HG02840 (cell line): ENCODE results near the gene UBR4.

Experiments used
- ATAC-seq: cut with Tn5 transposase; IDR thresholded peaks from one replicate; pipeline ENCODE4 v1.9.1; 2021; ENCODE audit warnings: mild to moderate bottlenecking, moderate library complexity, moderate number of reproducible peaks; ENCODE audit not compliant: unreplicated experiment, low FRiP score

UBR4 gene

DNA sequence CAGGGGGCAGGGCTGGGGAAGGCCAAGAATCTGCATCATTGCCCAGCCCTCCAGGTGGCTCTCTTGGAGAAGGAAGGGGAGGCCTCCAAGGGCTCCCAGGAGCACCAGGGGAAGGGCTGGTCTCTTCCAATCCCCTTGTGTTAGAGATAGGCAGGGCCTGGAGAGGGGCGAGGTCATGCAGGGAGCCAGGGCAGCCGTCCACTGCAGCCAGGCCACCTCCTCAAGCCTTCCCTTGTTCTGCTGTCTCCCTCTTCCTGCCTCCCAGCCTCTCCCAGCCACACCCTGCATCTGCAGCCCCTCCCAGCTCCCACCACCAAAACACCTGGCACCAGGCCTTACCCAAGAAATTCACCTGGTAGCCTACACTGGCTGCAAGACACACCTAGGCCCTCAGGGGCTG lies 148.3 kb downstream of the UBR4 start:
- ATAC-seq = no peak

GRCh38 chr1:19061343-19061742 lies 148.7 kb downstream of the UBR4 start:
- no peak for ATAC-seq

- ATAC-seq = no peak
Observed at GRCh38 chr1:19059773-19060172, 150.3 kb downstream of the UBR4 start.

- no peak for ATAC-seq
Observed at GRCh38 chr1:19058476-19058797, 151.6 kb downstream of the UBR4 start.

DNA sequence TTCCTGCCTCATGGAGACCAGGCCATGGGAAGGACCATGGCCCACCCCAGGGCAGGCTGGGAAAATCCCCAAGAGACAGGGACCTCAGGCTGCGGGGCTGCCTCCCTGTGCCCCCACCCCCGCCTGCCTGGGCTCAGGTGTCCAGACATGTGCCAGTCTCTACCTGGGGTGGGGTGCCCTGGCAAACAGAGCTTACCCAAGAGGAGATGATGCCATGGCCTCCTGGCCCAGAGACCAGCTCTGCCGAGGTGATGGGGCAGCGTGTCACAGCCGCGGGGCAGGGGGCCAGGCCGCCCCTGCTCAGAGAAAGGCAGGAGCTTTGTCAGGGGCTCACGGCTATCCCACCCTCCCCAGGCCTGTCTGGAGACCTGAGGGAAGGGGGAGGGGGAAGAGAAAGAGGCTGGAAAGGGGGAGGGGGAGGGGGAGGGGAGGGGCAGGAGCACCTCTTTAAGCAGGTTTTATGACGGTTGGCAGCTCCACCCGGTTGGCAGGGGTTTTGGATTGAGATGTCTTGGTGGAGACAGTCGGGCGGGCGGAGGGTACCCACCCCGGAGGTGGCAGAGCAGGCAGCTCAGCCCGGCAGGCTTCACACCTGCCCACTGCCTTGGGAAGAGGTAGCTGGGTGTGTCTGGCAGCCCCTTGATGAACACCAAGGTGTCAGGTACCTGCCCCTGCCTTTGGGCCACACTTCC lies 152.1 kb downstream of the UBR4 start:
- ATAC-seq = no peak

- ATAC-seq = no peak
Observed at GRCh38 chr1:19057182-19057779, 152.8 kb downstream of the UBR4 start.

GRCh38 chr1:19055701-19056100 lies 154.4 kb downstream of the UBR4 start:
- ATAC-seq = no peak

- no peak for ATAC-seq
Observed at GRCh38 chr1:19055001-19055400, 155.1 kb downstream of the UBR4 start.

- no peak for ATAC-seq
Observed at GRCh38 chr1:19054216-19054615, 155.8 kb downstream of the UBR4 start.

DNA sequence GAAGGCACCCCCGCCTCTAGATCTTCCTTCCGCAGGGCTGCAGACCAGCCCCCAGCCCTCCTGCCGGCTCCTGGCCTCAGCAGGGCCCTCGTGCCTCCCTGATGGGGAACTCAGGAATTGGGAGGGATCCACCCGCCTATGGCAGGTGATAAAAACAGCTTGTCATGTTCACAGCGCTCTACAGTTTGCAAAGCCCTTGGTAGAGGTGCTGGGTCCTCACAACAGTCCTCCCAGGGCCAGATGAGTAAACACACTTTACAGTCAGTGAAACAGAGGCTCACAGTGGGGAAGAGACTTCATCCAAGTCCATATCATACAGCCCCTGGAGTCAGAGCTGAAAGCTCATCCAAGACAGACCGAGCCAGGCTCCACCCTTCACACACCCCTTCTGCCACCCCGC lies 156.6 kb downstream of the UBR4 start:
- ATAC-seq = no peak

- ATAC-seq = no peak
Observed at GRCh38 chr1:19049798-19050197, 160.3 kb downstream of the UBR4 start.

GRCh38 chr1:19049128-19049768 lies 160.8 kb downstream of the UBR4 start:
- ATAC-seq = no peak

DNA sequence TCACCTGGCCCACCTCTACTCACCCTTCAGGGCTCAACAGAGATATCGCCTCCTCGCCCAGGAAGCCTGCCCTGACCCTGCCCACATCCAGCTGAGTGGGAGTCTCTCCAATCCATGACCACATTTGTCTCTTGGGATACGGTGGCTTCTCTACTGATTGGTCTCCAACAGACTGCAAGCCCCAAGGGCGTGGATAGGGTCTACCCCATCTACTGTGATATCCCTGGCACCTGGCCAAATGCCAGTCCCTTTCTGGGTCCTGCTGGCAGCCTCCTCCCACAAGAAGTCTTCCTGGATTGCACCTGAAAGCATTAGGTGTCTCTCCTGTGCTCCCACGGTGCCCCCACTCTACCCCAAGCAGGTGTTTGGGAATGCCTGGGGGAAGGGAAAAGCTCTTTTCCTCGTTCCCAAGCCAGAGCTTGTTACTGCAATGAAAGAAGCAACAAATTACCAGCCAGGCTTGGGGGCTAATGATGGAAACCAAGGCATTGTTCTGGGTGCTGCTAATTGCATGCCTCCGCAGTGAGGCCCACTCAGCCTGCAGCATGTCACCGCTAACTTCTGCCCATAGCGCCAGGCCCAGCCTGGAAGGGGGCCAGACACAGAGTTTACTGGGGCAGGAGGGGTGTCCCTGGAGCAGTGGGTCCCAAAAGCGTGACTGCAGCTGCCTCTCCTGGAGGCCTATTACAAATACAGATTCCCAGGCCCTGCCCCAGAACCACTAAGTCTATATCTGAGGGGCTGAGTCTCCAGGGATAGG lies 162.9 kb downstream of the UBR4 start:
- no peak for ATAC-seq

GRCh38 chr1:19045898-19046880 lies 163.9 kb downstream of the UBR4 start:
- ATAC-seq = no peak

DNA sequence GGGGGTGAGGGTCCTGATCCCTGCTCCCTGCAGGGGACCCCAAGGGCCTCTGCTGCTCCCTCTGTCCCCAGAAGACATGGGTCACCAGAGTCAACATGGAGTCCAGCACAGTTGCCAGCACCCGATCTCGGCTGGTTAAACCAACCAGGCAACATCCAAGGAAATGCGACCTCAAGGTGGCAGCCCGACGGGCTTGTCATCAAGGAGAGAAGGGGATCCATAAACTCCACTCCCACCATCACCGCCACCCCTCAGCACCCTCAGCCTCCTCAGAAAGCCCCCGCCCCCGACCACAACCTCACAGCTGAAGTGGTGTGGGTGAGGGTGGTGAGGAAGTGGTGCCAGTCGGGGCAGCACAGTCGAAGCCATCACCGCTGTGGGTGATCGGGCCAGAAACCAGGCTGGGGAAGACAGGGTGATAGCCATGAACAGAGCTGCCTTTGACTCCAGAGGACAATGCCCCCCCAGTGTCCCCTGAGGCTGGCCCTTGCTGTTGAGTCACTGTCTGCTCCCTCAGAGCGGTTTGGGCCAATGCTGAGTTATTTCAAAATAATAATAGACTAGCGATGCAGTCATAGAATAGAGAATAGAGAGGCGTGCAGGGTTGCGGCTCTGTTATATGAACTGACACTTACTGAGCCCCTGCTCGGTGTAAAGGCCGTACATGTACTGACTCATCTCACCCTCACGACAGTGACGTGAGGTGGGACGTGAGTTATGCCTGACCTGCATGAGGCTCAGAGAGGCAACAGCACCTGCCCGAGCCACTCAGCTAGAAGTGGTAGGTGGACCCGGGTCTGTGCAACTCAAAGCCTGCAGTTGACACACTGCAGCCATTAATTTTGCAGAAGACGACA lies 164.9 kb downstream of the UBR4 start:
- ATAC-seq = no peak

- no peak for ATAC-seq
Observed at GRCh38 chr1:19044471-19044870, 165.6 kb downstream of the UBR4 start.

DNA sequence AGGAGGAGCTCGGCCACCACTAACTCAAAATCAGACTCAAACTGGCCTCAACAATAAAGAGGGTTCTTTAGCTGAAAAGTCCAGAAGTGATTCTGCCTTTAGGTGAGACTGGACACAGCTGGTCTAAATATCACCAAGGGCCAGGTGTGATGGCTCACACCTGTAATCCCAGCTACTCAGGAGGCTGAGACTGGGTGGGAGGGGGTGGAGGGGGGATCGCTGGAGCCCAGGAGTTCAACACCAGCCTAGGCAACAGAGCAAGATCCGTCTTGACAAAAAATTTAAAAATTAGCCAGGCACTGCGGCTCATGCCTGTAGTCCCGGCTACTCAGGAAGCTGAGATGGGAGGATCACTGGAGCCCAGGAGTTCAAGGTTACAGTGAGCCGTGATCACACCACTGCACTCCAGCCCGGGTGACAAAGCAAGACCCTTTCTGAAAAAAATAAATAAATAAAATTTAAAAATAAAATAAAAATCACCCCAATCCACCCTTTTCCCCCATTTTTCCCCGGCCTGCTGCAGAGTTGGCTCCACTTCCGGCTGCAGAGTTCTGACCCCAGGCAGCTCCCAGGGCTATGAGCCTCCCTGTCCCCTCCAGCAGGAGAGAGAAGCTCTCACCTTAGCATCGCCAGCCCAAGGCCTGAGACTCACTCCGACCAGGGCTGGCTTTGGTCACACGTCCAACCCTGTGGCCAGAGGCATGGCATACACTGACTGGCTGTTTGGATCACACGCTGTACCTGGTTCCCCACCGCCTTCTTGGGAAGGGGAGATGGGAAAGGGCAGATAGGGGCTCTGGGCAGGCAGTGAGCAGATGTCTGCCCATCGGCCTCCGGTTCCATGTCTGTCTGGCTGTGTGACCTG lies 166.3 kb downstream of the UBR4 start:
- ATAC-seq = no peak
